B cell (primary cell): ENCODE data around the gene TBC1D22B. TPM values are rescaled to one million over a fixed set of nuclear protein-coding genes. Genes with fewer than 3 reads are reported as not detected.

Experiments
- ATAC-seq: fragments of 200-7000 bp; cut with Tn5 transposase; one replicate; pipeline ENCODE4 v1.10.0; 2021; ENCODE audit warnings: low read depth, mild to moderate bottlenecking, moderate number of reproducible peaks, moderate library complexity
- CTCF ChIA-PET: fragments of 350-600 bp; sonication (Branson Sonifier 250); formaldehyde crosslinking; loops from one replicate; lab custom pipeline; 2021; ENCODE audit warnings: antibody characterized with exemption, inconsistent platforms; lab: Charles Lee
- POLR2A ChIA-PET: fragments of 350-600 bp; sonication (Branson Sonifier 250); formaldehyde crosslinking; loops from one replicate; lab custom pipeline; 2021; ENCODE audit warnings: antibody characterized with exemption; lab: Charles Lee
- DNase-seq: peaks from one replicate; pipeline ENCODE4 v3.0.0; 2013
- H2AFZ ChIP-seq: 2 replicates; pipeline ENCODE4 v1.6.1; 2012; ENCODE audit warnings: mild to moderate bottlenecking, low read depth, low read length; ENCODE audit not compliant: insufficient read depth, poor library complexity, severe bottlenecking
- H3K27ac ChIP-seq, 2 donors: 1 replicate in 1 of 2; 2 replicates in 1 of 2; pipeline ENCODE4 v1.5.1; 2012 to 2013; ENCODE audit warnings: low read length in 2 of 2, mild to moderate bottlenecking in 2 of 2, moderate library complexity in 1 of 2
- H3K27me3 ChIP-seq, 4 experiments: fragments of 200-600 bp in 1 of 4; sonication (generic) in 1 of 4; replicated peaks in 1 of 4; 1 replicate in 2 of 4; 2 replicates in 2 of 4; pipeline versions ENCODE4 v1.6.1 to v1.7.0; 2013 to 2016; ENCODE audit warnings: low read length in 3 of 4, mild to moderate bottlenecking in 2 of 4, mixed read lengths in 1 of 4, moderate library complexity in 1 of 4; ENCODE audit not compliant: insufficient read depth in 4 of 4, control insufficient read depth in 3 of 4; ENCODE audit errors: control extremely low read depth in 1 of 4
- H3K36me3 ChIP-seq, 2 experiments: replicated peaks in 1 of 2; 1 replicate in 1 of 2; 2 replicates in 1 of 2; pipeline versions ENCODE4 v1.6.1 to v1.7.1; 2013; ENCODE audit warnings: low read length in 1 of 2; ENCODE audit not compliant: insufficient read depth in 2 of 2, control insufficient read depth in 1 of 2; ENCODE audit errors: control extremely low read depth in 1 of 2, extremely low read depth in 1 of 2
- H3K4me1 ChIP-seq, 2 donors: fragments of 200-600 bp in 1 of 2; sonication (generic) in 1 of 2; 1 replicate in 1 of 2; 2 replicates in 1 of 2; pipeline versions ENCODE4 v1.5.1 to v1.6.1; 2013 to 2017; ENCODE audit warnings: low read length in 2 of 2; ENCODE audit not compliant: control insufficient read depth in 2 of 2, insufficient read depth in 2 of 2
- H3K4me2 ChIP-seq: replicated peaks from 2 replicates; pipeline ENCODE3; 2012; ENCODE audit warnings: mild to moderate bottlenecking, low read depth, low read length; ENCODE audit not compliant: poor library complexity, severe bottlenecking
- H3K4me3 ChIP-seq, 5 experiments: fragments of 200-600 bp in 1 of 5; sonication (generic) in 1 of 5; 1 replicate in 3 of 5; 2 replicates in 2 of 5; pipeline versions ENCODE4 v1.5.1 to v1.7.0; 2011 to 2016; ENCODE audit warnings: low read length in 4 of 5, mild to moderate bottlenecking in 4 of 5, low read depth in 2 of 5, control low read depth in 1 of 5, moderate library complexity in 1 of 5; ENCODE audit not compliant: insufficient read depth in 1 of 5; ENCODE audit errors: control extremely low read depth in 1 of 5, extremely low read depth in 1 of 5
- H3K79me2 ChIP-seq: fragments of 200-600 bp; sonication (generic); one replicate; pipeline ENCODE4 v1.6.0; 2016; ENCODE audit warnings: low read length; ENCODE audit not compliant: control insufficient read depth, insufficient read depth
- H3K9ac ChIP-seq: fragments of 200-600 bp; sonication (generic); 2 replicates; pipeline ENCODE4 v1.6.1; 2017; ENCODE audit warnings: mild to moderate bottlenecking, low read length, moderate library complexity
- H3K9me3 ChIP-seq, 3 donors: one replicate each; pipeline versions ENCODE4 v1.6.1 to v1.7.1; 2013; ENCODE audit warnings: low read length in 2 of 3; ENCODE audit not compliant: control insufficient read depth in 2 of 3, insufficient read depth in 1 of 3; ENCODE audit errors: control extremely low read depth in 1 of 3
- H4K20me1 ChIP-seq: 2 replicates; pipeline ENCODE4 v1.6.0; 2012; ENCODE audit warnings: mild to moderate bottlenecking, low read length; ENCODE audit not compliant: insufficient read depth, control insufficient read depth, poor library complexity, severe bottlenecking
- H3K27ac Mint-ChIP-seq: one replicate; pipeline ENCODE4 v1.8.0; 2021; ENCODE audit warnings: mixed read lengths
- H3K27me3 Mint-ChIP-seq: one replicate; pipeline ENCODE4 v1.8.0; 2021; ENCODE audit warnings: mixed read lengths
- H3K4me1 Mint-ChIP-seq: one replicate; pipeline ENCODE4 v1.8.0; 2021; ENCODE audit warnings: mixed read lengths
- H3K4me3 Mint-ChIP-seq: one replicate; pipeline ENCODE4 v1.8.0; 2021; ENCODE audit warnings: mixed read lengths
- H3K9me3 Mint-ChIP-seq: one replicate; pipeline ENCODE4 v1.8.0; 2022; ENCODE audit warnings: mixed read lengths; ENCODE audit not compliant: insufficient read depth
- EZH2 ChIP-seq: IDR thresholded peaks from 2 replicates; pipeline ENCODE4 v1.6.1; 2012; ENCODE audit warnings: borderline replicate concordance, low read depth, mild to moderate bottlenecking, moderate library complexity, low read length; ENCODE audit not compliant: insufficient read depth, poor library complexity, severe bottlenecking
- WGBS: methylation state at CpG from one replicate; pipeline ENCODE4 v1.1.5; 2013; ENCODE audit warnings: missing lambda C conversion rate; ENCODE audit not compliant: insufficient coverage; 5-methylcytosine and 5-hydroxymethylcytosine counted together
- intact Hi-C: fragments of 100-400 bp; cut with micrococcal nuclease; formaldehyde crosslinking; loops from one replicate; pipeline ENCODE4 v1.10.0; 2022
- polyA plus RNA-seq: library from polyadenylated mRNA; depleted of rRNA; stranded (reverse); fragments of >200 nt; gene quantifications from 2 replicates; pipeline ENCODE4 v1.2.3, GENCODE V29; 2012
- total RNA-seq, 2 donors: library from RNA; stranded (reverse); fragments of 120-200 nt in 1 of 2; gene quantifications; 1 replicate in 1 of 2; 2 replicates in 1 of 2; pipeline versions ENCODE4 v1.2.3 to v1.2.4, GENCODE V29; 2013 to 2022
- TF ChIP-seq, protein P1 (sequence below): fragments of 200-600 bp; IDR thresholded peaks from one replicate; pipeline ENCODE4 v1.8.0; 2022; ENCODE audit warnings: antibody characterized with exemption, mild to moderate bottlenecking

Gene TBC1D22B
- total and polyA plus RNA-seq, 2 donors (not counting 1 experiment from before 2014, with no cell fraction given), result 5.1 to 12.5 TPM

DNA sequence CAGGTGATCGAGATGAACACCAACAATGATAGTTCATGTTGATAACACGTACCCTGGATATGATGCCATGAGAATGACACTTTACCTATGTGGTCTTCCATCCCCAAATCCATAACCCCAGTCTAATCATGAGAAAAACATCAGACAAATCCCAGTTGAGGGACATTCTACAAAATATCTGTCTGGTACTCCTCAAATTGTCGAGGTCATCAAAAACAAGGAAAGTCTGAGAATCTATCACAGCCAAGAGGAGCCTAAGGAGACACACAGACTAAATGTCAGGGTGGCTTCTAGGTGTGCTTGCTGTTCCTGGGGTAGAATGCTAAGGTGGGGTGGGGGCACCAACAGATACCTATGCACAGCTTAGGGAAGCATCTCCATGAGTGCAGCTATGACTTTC, 93.5 kb downstream of the TBC1D22B start:
- no peak overlapping the region for H3K4me3 ChIP-seq
- Mint-ChIP-seq H3K27ac (no peak overlapping the region), H3K9me3 (no peaks in the 10 kb centered on the region), H3K4me3 (no peak overlapping the region), H3K27me3 (peaks cover 9% of the 10 kb centered on the region), H3K4me1 (peaks cover 22% of the 10 kb centered on the region)
- no peaks in the 10 kb centered on the region for H4K20me1 ChIP-seq
- peaks cover 11 to 13% of the 10 kb centered on the region in 2 donors for H3K4me1 ChIP-seq
- H3K79me2 ChIP-seq, result peaks cover 30% of the 10 kb centered on the region
- ChIA-PET CTCF (interaction anchor here (0.6 kb wide), 1 partner anchor 68 kb away, joined by 3 read pairs; no protein-coding TSS in a partner anchor), POLR2A (no interaction called here)
- no peak overlapping the region for H3K9ac ChIP-seq
- H3K4me2 ChIP-seq, result no peak overlapping the region
- H3K27me3 ChIP-seq, result no peaks in the 10 kb centered on the region
- no peaks in the 10 kb centered on the region for H3K36me3 ChIP-seq
- intact Hi-C loops, result loop anchor here (5.0 to 10.0 kb wide), 2 partner anchors 464 kb away; partner anchors contain the start of genes C6orf89 and ZFAND3
- no peak for TF ChIP-seq EZH2
- TF ChIP-seq, protein P1, sequence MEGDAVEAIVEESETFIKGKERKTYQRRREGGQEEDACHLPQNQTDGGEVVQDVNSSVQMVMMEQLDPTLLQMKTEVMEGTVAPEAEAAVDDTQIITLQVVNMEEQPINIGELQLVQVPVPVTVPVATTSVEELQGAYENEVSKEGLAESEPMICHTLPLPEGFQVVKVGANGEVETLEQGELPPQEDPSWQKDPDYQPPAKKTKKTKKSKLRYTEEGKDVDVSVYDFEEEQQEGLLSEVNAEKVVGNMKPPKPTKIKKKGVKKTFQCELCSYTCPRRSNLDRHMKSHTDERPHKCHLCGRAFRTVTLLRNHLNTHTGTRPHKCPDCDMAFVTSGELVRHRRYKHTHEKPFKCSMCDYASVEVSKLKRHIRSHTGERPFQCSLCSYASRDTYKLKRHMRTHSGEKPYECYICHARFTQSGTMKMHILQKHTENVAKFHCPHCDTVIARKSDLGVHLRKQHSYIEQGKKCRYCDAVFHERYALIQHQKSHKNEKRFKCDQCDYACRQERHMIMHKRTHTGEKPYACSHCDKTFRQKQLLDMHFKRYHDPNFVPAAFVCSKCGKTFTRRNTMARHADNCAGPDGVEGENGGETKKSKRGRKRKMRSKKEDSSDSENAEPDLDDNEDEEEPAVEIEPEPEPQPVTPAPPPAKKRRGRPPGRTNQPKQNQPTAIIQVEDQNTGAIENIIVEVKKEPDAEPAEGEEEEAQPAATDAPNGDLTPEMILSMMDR, result no peak
- no peak overlapping the region for H2AFZ ChIP-seq
- WGBS, result 83% methylated on average over 1 of the region's 3 CpGs
- ATAC-seq (no peak), DNase-seq (no peak)
- H3K27ac ChIP-seq, result no peak overlapping the region
- H3K9me3 ChIP-seq, result no peaks in the 10 kb centered on the region

DNA sequence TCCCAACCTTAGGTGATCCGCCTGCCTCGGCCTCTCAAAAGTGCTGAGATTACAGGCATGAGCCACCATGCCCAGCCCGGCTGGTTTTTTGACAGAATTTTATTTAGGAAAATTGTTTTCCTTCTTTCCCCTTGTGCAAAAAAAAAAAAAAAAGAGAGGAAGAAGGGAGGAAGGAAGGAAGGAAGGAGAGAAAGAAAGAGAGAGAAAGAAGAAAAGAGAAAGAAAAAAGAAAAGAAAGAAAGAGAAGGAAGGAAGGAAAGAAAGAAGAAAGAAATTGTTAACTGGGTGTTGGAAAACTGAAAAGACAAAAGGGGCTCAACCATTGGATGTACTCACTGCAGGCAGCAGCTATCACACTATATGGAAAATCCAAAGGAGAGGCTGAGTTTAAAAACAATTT, 94.8 kb downstream of the TBC1D22B start:
- H3K79me2 ChIP-seq, result peaks cover 42% of the 10 kb centered on the region
- H3K36me3 ChIP-seq, result no peaks in the 10 kb centered on the region
- POLR2A ChIA-PET, result interaction anchor here (0.6 to 0.7 kb wide), 2 partner anchors 148 to 371 kb away, joined by 4 to 6 read pairs; partner anchors contain the start of gene CCDC167
- H3K27ac ChIP-seq, result no peak overlapping the region
- H3K9me3 ChIP-seq, result no peaks in the 10 kb centered on the region
- no peaks in the 10 kb centered on the region for H3K9me3 Mint-ChIP-seq
- ATAC-seq (no peak), DNase-seq (no peak)
- peaks cover 27% of the 10 kb centered on the region for H3K4me1 Mint-ChIP-seq
- no peaks in the 10 kb centered on the region for H3K27me3 ChIP-seq
- H3K27ac Mint-ChIP-seq, result no peak overlapping the region
- 80% methylated on average over 1 of the region's 3 CpGs for WGBS
- H3K27me3 Mint-ChIP-seq, result peaks cover 5% of the 10 kb centered on the region
- H4K20me1 ChIP-seq, result peaks cover 5% of the 10 kb centered on the region
- H3K4me1 ChIP-seq, result peaks cover 11 to 13% of the 10 kb centered on the region in 2 donors
- peak overlapping the region; percentile 38 for H3K4me3 Mint-ChIP-seq
- H3K9ac ChIP-seq, result no peak overlapping the region
- CTCF ChIA-PET, result no interaction called here
- TF ChIP-seq, protein P1, result no peak
- TF ChIP-seq EZH2, result no peak
- no peak overlapping the region for H3K4me3 ChIP-seq
- intact Hi-C loops, result loop anchor here (5.0 to 10.0 kb wide), 2 partner anchors 462 to 465 kb away; partner anchors contain the start of genes C6orf89 and ZFAND3
- no peak overlapping the region for H3K4me2 ChIP-seq
- no peak overlapping the region for H2AFZ ChIP-seq
